Measurements from ENCODE around the gene SF3B5. TPM values are rescaled to one million over a fixed set of nuclear protein-coding genes. Genes with fewer than 3 reads are reported as not detected.
A peak's percentile ranks its signal among the peaks of the same experiment; 100 is the strongest.

The SF3B5 gene
- total and polyA plus RNA-seq, 2 experiments from 2014 or later = 151 to 183 TPM

DNA sequence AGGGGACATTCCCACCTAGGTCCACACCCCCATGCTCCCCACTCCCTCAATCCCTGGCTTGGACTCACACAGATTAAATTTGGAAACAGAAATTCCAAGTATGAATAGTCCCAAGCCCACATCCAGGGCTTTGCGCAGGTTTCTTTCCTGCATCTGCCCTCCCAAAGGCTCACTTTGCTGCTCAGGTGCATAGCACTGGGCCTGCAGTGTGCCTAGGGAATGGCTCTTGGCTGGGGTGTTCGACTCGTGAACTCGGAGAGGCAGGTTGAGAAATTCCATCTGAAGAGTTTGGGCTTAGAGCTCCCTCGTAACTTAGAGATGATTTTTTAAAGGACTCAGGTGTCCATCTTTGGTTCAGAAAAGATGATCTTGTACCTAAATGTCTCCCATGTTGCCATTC is 14.8 kb upstream of the SF3B5 start:
- DNase-seq (ENCODE audit: low spot score) (no peak), ATAC-seq (no peak; the same call in 2 of the 3 replicates)
- Histone ChIP-seq H3K27ac (ENCODE audit: low read depth) (no peak overlapping the region), H3K4me2 (no peak overlapping the region), H3F3A (replicated peaks; ENCODE audit: low read depth) (no peaks in the 10 kb centered on the region), H3K4me1 (ENCODE audit: insufficient read depth) (no peaks in the 10 kb centered on the region), H2AFZ (peak overlapping the region; percentile 76; the same call in 1 of the 2 replicates), H3K79me2 (replicated peaks; ENCODE audit: insufficient read depth) (no peaks in the 10 kb centered on the region), H3K36me3 (ENCODE audit: insufficient read depth) (no peaks in the 10 kb centered on the region), H4K20me1 (replicated peaks; ENCODE audit: insufficient read depth) (no peaks in the 10 kb centered on the region), H3K4me3 (no peak overlapping the region), H3K27me3 (ENCODE audit: insufficient read depth) (no peaks in the 10 kb centered on the region), H3K9me2 (ENCODE audit: insufficient read depth) (no peaks in the 10 kb centered on the region)
- H3K9me3 Mint-ChIP-seq = no peaks in the 10 kb centered on the region
- no peaks in the 10 kb centered on the region for H3K4me1 Mint-ChIP-seq
- no peak overlapping the region for H3K4me3 Mint-ChIP-seq
- no peaks in the 10 kb centered on the region for H3K36me3 Mint-ChIP-seq (ENCODE audit: low read depth)
- H3K27ac Mint-ChIP-seq = no peak overlapping the region
- TF ChIP-seq REST (IDR thresholded peaks at IDR 0.05; ENCODE audit: unreplicated experiment) (no peak), CREB1 (CRISPR knock-in tag; IDR thresholded peaks at IDR 0.05; ENCODE audit: low read depth) (no peak), POLR2AphosphoS5 (IDR thresholded peaks at IDR 0.05; ENCODE audit: low read depth) (no peak), JUNB (IDR thresholded peaks at IDR 0.05; ENCODE audit: unreplicated experiment) (no peak), ZNF462 (CRISPR knock-in tag; IDR thresholded peaks at IDR 0.05) (no peak), EZH2phosphoT487 (IDR thresholded peaks at IDR 0.05; ENCODE audit: unreplicated experiment) (no peak), ZNF114 (CRISPR knock-in tag; IDR thresholded peaks at IDR 0.05) (no peak), EZH2 (IDR thresholded peaks at IDR 0.05; ENCODE audit: low read depth, unreplicated experiment) (no peak), ZNF331 (CRISPR knock-in tag; IDR thresholded peaks at IDR 0.05; ENCODE audit: low read depth) (no peak), STAT1 (IDR thresholded peaks at IDR 0.05; ENCODE audit: unreplicated experiment) (no peak), NANOG (IDR thresholded peaks at IDR 0.05; ENCODE audit: borderline replicate concordance) (no peak), ETS1 (IDR thresholded peaks at IDR 0.05) (no peak), CTCF (conservative IDR thresholded peaks at IDR 0.05; ENCODE audit: low read depth in 2 of 2) (no peak)
- H3K27me3 Mint-ChIP-seq (ENCODE audit: insufficient read depth, low read depth, poor library complexity) = peaks cover 2% of the 10 kb centered on the region

Measured in GM23338 (cell line).